ENCODE measurements around the gene ARHGAP27. TPM values are rescaled to one million over a fixed set of nuclear protein-coding genes. Genes with fewer than 3 reads are reported as not detected.

The ARHGAP27 gene
- total and polyA plus RNA-seq, 2 of the 13 experiments (the other 11 are each of a cell fraction or from before 2014, with no cell fraction given) = 15.5 to 18.9 TPM

DNA sequence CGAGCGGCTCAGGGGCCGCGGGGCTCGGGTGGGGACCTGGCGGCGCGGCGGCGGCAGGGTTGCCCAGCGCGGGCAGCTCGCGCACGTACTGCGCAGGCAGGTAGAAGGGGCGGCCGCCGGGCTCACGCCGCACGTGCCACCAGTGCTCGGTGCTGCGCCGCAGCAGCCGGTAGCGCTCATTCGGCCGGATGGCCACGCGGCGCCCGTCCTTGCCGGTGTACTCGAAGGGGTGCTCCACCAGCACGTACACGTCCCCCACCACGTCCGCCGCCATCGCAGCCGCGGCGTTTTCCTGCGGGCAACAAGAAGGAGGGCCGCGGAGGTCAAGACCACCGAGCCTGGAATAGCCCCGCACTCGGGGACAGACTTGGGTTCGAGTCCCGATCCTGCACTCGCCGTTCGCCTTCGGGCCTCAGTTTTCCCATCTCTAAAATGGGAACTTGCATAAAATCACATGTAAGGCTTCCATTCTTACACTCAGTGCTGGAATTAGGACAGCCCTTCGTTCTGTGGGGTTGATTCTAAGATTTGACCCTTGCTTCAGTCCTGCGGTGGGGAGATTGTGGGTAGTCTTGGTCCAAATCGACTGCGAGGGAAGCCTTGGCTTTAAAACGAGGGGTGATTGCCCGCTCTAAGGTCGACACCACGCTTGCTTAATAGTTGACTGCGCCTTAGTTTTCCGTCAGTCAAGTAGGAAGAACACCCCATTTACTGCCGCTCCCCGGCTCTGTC is 2.5 kb downstream of the ARHGAP27 start (continued):
- TF ChIP-seq ASH2L (IDR thresholded peaks at IDR 0.05; ENCODE audit: insufficient read length, low read depth, low read length) = no peak
- no peak for TF ChIP-seq BCL3 (CRISPR knock-in tag; IDR thresholded peaks at IDR 0.05)
- no peak for TF ChIP-seq CREM (IDR thresholded peaks at IDR 0.05)
- TF ChIP-seq CREM (CRISPR knock-in tag; IDR thresholded peaks at IDR 0.05) = no peak
- no peak for TF ChIP-seq TFDP1 (CRISPR knock-in tag; IDR thresholded peaks at IDR 0.05; ENCODE audit: borderline replicate concordance)
- no peak for TF ChIP-seq SCMH1 (CRISPR knock-in tag; IDR thresholded peaks at IDR 0.05; ENCODE audit: borderline replicate concordance)
- TF ChIP-seq ZNF34 (CRISPR knock-in tag; IDR thresholded peaks at IDR 0.05; ENCODE audit: borderline replicate concordance) = no peak
- TF ChIP-seq ZBTB4 (CRISPR knock-in tag; IDR thresholded peaks at IDR 0.05; ENCODE audit: borderline replicate concordance) = no peak
- no peak for TF ChIP-seq ZNF616 (CRISPR knock-in tag; IDR thresholded peaks at IDR 0.05; ENCODE audit: low read depth)
- TF ChIP-seq AGO1 (IDR thresholded peaks at IDR 0.05; ENCODE audit: low read depth, low read length, poor library complexity, severe bottlenecking) = no peak
- no peak for TF ChIP-seq ERF (CRISPR knock-in tag; IDR thresholded peaks at IDR 0.05)
- TF ChIP-seq ZNF703 (CRISPR knock-in tag; IDR thresholded peaks at IDR 0.05; ENCODE audit: borderline replicate concordance) = no peak
- no peak for TF ChIP-seq ZNF850 (CRISPR knock-in tag; conservative IDR thresholded peaks at IDR 0.05)
- TF ChIP-seq, protein P1, sequence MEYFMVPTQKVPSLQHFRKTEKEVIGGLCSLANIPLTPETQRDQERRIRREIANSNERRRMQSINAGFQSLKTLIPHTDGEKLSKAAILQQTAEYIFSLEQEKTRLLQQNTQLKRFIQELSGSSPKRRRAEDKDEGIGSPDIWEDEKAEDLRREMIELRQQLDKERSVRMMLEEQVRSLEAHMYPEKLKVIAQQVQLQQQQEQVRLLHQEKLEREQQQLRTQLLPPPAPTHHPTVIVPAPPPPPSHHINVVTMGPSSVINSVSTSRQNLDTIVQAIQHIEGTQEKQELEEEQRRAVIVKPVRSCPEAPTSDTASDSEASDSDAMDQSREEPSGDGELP (IDR thresholded peaks at IDR 0.05; ENCODE audit: borderline replicate concordance, low read depth) = no peak
- TF ChIP-seq STAG1 (CRISPR knock-in tag; IDR thresholded peaks at IDR 0.05) = no peak
- no peak for TF ChIP-seq CBX5 (CRISPR knock-in tag; IDR thresholded peaks at IDR 0.05; ENCODE audit: borderline replicate concordance)
- TF ChIP-seq, protein P2, sequence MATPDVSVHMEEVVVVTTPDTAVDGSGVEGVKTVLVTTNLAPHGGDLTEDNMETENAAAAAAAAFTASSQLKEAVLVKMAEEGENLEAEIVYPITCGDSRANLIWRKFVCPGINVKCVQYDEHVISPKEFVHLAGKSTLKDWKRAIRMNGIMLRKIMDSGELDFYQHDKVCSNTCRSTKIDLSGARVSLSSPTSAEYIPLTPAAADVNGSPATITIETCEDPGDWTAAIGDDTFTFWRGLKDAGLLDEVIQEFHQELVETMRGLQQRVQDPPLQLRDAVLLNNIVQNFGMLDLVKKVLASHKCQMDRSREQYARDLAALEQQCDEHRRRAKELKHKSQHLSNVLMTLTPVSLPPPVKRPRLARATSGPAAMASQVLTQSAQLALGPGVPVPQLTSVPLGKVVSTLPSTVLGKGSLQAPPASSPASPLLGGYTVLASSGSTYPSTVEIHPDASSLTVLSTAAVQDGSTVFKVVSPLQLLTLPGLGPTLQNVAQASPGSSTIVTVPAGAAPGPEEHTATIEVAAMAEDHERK (CRISPR knock-in tag; IDR thresholded peaks at IDR 0.05; ENCODE audit: low read depth) = no peak
- TF ChIP-seq PREB (CRISPR knock-in tag; IDR thresholded peaks at IDR 0.05) = no peak

Measured in HepG2 (cell line).